Breast epithelium (tissue), 3 donors: ENCODE data around the gene NFASC.

Experiments used
- CTCF ChIP-seq, 3 donors: fragments of 450-650 bp; IDR thresholded peaks; one replicate each; pipeline ENCODE4 v1.5.1; 2016 to 2017; ENCODE audit warnings: antibody characterized with exemption in 3 of 3, mild to moderate bottlenecking in 3 of 3, moderate library complexity in 3 of 3
- POLR2AphosphoS5 ChIP-seq, 3 donors: sonication (generic); formaldehyde crosslinking; IDR thresholded peaks; one replicate each; pipeline ENCODE4 v1.6.1; 2017; ENCODE audit warnings: antibody characterized with exemption in 3 of 3

GRCh38 chr1:205057808-205058575, 187.3 kb downstream of the NFASC start:
- no peak for TF ChIP-seq POLR2AphosphoS5 (IDR thresholded peaks at IDR 0.05)
- no peak for TF ChIP-seq CTCF (IDR thresholded peaks at IDR 0.05)
